ENCODE results near the gene FPR3.

DNA sequence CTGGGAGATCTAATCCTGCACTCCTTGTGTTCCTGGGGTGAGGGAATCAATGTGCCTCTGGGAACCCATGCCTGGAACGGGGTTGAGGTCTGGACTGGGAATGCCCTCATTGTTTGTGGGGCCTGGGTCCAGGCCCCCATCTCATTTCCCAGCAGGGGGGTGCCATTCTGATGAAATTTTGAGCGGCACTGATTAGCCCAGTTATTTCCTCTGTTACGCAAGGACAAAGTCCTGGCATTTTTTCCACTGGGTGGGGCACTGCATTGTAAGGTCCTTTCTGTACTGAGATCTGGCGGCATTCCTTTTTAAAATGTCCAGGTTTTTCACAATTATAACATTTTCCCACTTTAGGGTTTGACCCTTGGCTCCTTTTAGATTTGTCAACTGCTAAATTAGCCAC, 14.8 kb downstream of the FPR3 start:
- TF ChIP-seq, protein P1, sequence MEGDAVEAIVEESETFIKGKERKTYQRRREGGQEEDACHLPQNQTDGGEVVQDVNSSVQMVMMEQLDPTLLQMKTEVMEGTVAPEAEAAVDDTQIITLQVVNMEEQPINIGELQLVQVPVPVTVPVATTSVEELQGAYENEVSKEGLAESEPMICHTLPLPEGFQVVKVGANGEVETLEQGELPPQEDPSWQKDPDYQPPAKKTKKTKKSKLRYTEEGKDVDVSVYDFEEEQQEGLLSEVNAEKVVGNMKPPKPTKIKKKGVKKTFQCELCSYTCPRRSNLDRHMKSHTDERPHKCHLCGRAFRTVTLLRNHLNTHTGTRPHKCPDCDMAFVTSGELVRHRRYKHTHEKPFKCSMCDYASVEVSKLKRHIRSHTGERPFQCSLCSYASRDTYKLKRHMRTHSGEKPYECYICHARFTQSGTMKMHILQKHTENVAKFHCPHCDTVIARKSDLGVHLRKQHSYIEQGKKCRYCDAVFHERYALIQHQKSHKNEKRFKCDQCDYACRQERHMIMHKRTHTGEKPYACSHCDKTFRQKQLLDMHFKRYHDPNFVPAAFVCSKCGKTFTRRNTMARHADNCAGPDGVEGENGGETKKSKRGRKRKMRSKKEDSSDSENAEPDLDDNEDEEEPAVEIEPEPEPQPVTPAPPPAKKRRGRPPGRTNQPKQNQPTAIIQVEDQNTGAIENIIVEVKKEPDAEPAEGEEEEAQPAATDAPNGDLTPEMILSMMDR (IDR thresholded peaks at IDR 0.05; ENCODE audit: poor library complexity, severe bottlenecking): no peak
- TF ChIP-seq EZH2 (IDR thresholded peaks at IDR 0.05; ENCODE audit: borderline replicate concordance, insufficient read depth, low read length, poor library complexity, severe bottlenecking) (no peak), EP300 (conservative IDR thresholded peaks at IDR 0.05; ENCODE audit: poor library complexity, severe bottlenecking) (no peak), POLR2AphosphoS5 (IDR thresholded peaks at IDR 0.05) (no peak)

Data from neural cell (in vitro differentiated cells).